OCI-LY3 (cell line): Measurements from ENCODE around the gene IQSEC1.

ENCODE experiments used
- H2AFZ ChIP-seq: fragments of 200-600, 300-600 bp; shearing (Covaris generic); 2 replicates; pipeline ENCODE4 v1.6.0; 2014; ENCODE audit warnings: antibody characterized with exemption, low read depth, low read length
- H3K27ac ChIP-seq: fragments of 200-600, 300-600 bp; sonication (generic); 2 replicates; pipeline ENCODE4 v1.5.1; 2014; ENCODE audit warnings: mild to moderate bottlenecking, low read length, moderate library complexity, mixed read lengths
- H3K27me3 ChIP-seq: fragments of 200-600, 300-600 bp; sonication (generic); 2 replicates; pipeline ENCODE4 v1.6.1; 2014; ENCODE audit warnings: low read depth, low read length, mixed read lengths
- H3K36me3 ChIP-seq: fragments of 200-600, 300-600 bp; sonication (generic); replicated peaks from 2 replicates; pipeline ENCODE3; 2014; ENCODE audit warnings: low read depth, low read length, mixed read lengths
- H3K4me1 ChIP-seq: fragments of 300-600, 200-600 bp; sonication (generic); 2 replicates; pipeline ENCODE4 v1.6.1; 2014; ENCODE audit warnings: low read length, mixed read lengths
- H3K4me2 ChIP-seq: fragments of 200-600, 300-600 bp; sonication (generic); 2 replicates; pipeline ENCODE4 v1.6.1; 2014; ENCODE audit warnings: low read length, mixed read lengths
- H3K4me3 ChIP-seq: fragments of 300-600, 200-600 bp; sonication (generic); 2 replicates; pipeline ENCODE4 v1.5.1; 2014; ENCODE audit warnings: antibody characterized with exemption, mild to moderate bottlenecking, low read length, moderate library complexity
- H3K79me2 ChIP-seq: fragments of 300-600, 200-600 bp; shearing (Covaris generic); 2 replicates; pipeline ENCODE4 v1.6.1; 2014; ENCODE audit warnings: mild to moderate bottlenecking, low read length, mixed read lengths
- H3K9ac ChIP-seq: fragments of 300-600, 200-600 bp; shearing (Covaris generic); 2 replicates; pipeline ENCODE4 v1.6.0; 2014; ENCODE audit warnings: mild to moderate bottlenecking, low read length, moderate library complexity
- H3K9me3 ChIP-seq: fragments of 200-600, 300-600 bp; shearing (Covaris generic); 2 replicates; pipeline ENCODE4 v1.6.1; 2014; ENCODE audit warnings: low read length, mixed read lengths; ENCODE audit not compliant: insufficient read depth
- H4K20me1 ChIP-seq: fragments of 200-600, 300-600 bp; sonication (generic); 2 replicates; pipeline ENCODE4 v1.6.1; 2016; ENCODE audit warnings: low read length, mixed read lengths; ENCODE audit not compliant: insufficient read depth
- CTCF ChIP-seq: fragments of 200-600, 300-600 bp; sonication (generic); IDR thresholded peaks from 2 replicates; pipeline ENCODE4 v1.5.1; 2014; ENCODE audit warnings: antibody characterized with exemption, low read length, low read depth
- EZH2phosphoT487 ChIP-seq: fragments of 200-600 bp; shearing (Covaris generic); IDR thresholded peaks from 2 replicates; pipeline ENCODE4 v1.6.1; 2018; ENCODE audit warnings: antibody characterized with exemption, mixed run types, low read depth

Gene IQSEC1

DNA sequence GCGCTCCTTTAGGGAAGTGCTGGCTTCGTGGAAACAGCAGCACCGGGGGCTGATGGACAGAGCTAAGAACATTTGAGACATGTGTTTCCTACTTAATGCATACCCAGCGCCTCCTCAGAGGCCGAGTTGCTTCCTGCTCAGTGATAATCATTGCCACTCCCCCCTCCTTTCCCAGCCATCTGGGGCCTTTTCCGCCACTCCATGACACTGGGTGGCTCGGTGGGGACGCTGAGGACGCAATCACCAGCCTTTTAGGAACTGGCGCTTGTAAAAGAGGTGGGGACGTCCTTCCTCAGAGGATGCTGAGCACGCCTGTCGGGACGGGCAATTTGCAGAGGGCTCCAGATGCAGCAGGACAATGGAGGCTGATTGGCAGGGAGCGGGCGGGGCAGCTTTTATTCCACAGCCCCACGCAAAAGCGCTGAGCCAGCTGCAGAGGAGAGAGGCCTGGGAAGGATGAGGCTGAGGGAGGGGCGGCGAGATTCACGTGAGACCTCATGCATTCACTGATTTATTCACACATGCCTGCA, 22.2 kb upstream of the IQSEC1 start:
- Histone ChIP-seq H3K4me3 (no peak overlapping the region), H4K20me1 (no peaks in the 10 kb centered on the region), H2AFZ (no peak overlapping the region), H3K27me3 (no peaks in the 10 kb centered on the region), H3K4me2 (no peak overlapping the region), H3K36me3 (no peaks in the 10 kb centered on the region), H3K4me1 (peaks cover 44% of the 10 kb centered on the region), H3K9ac (no peak overlapping the region), H3K27ac (no peak overlapping the region), H3K79me2 (no peaks in the 10 kb centered on the region), H3K9me3 (no peaks in the 10 kb centered on the region)
- TF ChIP-seq CTCF = no peak
- TF ChIP-seq EZH2phosphoT487 = no peak

DNA sequence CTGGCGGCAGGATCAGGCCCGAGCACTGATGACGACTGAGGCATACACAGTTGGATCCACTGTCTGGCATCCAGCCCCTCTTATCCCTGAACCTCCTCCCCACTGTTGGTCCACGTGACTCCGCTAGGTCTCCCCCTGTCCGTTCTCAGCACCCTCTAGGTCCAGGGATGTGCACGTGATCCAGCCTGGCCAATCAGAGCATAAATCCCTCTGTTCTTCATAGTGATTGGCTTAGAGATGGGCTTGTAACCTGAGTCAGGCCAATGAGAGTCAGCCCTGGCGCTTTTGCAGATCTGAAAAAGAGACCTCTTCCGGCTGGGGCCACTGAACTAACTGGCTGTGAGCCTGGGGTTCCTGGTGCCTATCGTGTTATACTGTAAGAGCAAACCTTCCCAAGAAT, 20.5 kb upstream of the IQSEC1 start:
- Histone ChIP-seq H3K4me1 (peaks cover 42% of the 10 kb centered on the region), H3K4me3 (no peak overlapping the region), H3K27ac (no peak overlapping the region), H3K4me2 (no peak overlapping the region), H3K9ac (no peak overlapping the region), H3K36me3 (no peaks in the 10 kb centered on the region), H3K9me3 (no peaks in the 10 kb centered on the region), H3K27me3 (no peaks in the 10 kb centered on the region), H3K79me2 (no peaks in the 10 kb centered on the region), H2AFZ (no peak overlapping the region), H4K20me1 (no peaks in the 10 kb centered on the region)
- TF ChIP-seq CTCF (no peak), EZH2phosphoT487 (no peak)

GRCh38 chr3:13092621-13093617, 19.7 kb upstream of the IQSEC1 start:
- H3K9me3 ChIP-seq = no peaks in the 10 kb centered on the region
- no peaks in the 10 kb centered on the region for H3K36me3 ChIP-seq
- H3K27me3 ChIP-seq = no peaks in the 10 kb centered on the region
- H3K27ac ChIP-seq = no peak overlapping the region
- H3K4me2 ChIP-seq = peak overlapping the region; percentile 62
- H2AFZ ChIP-seq = no peak overlapping the region; the same call in 1 of the 2 replicates
- H3K4me1 ChIP-seq = peaks cover 42% of the 10 kb centered on the region
- TF ChIP-seq CTCF (no peak), EZH2phosphoT487 (no peak)
- no peaks in the 10 kb centered on the region for H4K20me1 ChIP-seq
- H3K4me3 ChIP-seq = no peak overlapping the region
- no peak overlapping the region for H3K9ac ChIP-seq
- no peaks in the 10 kb centered on the region for H3K79me2 ChIP-seq

DNA sequence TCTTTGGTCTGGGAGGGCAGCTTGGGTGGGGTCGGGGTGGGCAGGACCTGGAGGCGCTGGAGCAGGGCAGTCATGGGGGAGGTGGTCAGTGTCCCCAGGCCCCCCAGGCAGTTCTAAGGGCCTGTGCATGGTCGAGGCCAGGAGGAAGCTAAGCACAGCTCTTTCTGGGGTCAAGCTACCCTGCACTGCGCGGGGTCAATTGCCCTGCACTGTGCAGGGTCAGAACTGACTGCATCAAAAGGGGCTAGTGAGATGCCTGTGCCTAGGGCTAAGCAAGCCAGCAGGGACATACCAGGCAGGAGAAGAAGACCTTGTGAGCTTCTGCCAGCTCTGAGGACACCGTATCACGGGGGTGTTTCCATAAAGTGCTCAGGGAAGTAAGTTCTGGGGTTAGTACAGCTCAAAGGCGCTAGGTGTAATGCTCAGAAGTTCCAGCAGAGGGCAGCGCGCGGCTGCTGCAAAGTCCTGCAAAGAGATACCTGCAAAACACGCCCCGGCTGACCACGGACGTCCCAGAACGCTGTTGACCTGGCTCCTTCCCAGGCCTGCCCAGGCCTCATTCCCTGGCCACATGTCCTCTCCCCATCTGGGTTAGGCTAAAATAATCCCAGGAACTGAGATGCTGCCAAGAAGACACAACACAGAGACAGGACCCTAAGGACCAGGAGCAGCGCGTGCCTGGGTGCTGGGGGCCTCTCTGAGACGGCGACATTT, 18.8 kb upstream of the IQSEC1 start:
- Histone ChIP-seq H3K4me2 (peak overlapping the region; percentile 62), H4K20me1 (no peaks in the 10 kb centered on the region), H3K27ac (peak overlapping the region; percentile 6; the same call in 1 of the 2 replicates), H3K4me3 (peak overlapping the region; percentile 34; the same call in 1 of the 2 replicates), H3K36me3 (no peaks in the 10 kb centered on the region), H3K4me1 (peaks cover 51% of the 10 kb centered on the region), H3K27me3 (no peaks in the 10 kb centered on the region), H3K79me2 (no peaks in the 10 kb centered on the region), H3K9me3 (no peaks in the 10 kb centered on the region), H2AFZ (peak overlapping the region; percentile 56; the same call in 1 of the 2 replicates), H3K9ac (peak overlapping the region; percentile 11; the same call in 1 of the 2 replicates)
- TF ChIP-seq EZH2phosphoT487 = no peak
- TF ChIP-seq CTCF = peak; percentile 94
